GM21825 (cell line): ENCODE measurements around the gene ITGA11.

Experiments
- ATAC-seq: cut with Tn5 transposase; IDR thresholded peaks from one replicate; pipeline ENCODE4 v1.9.1; 2021; ENCODE audit warnings: mild to moderate bottlenecking, moderate library complexity; ENCODE audit not compliant: unreplicated experiment

The ITGA11 gene

GRCh38 chr15:68449389-68449788 is 17.4 kb upstream of the ITGA11 start:
- no peak for ATAC-seq

- ATAC-seq: no peak
Observed at GRCh38 chr15:68447976-68448755, 16.2 kb upstream of the ITGA11 start.

DNA sequence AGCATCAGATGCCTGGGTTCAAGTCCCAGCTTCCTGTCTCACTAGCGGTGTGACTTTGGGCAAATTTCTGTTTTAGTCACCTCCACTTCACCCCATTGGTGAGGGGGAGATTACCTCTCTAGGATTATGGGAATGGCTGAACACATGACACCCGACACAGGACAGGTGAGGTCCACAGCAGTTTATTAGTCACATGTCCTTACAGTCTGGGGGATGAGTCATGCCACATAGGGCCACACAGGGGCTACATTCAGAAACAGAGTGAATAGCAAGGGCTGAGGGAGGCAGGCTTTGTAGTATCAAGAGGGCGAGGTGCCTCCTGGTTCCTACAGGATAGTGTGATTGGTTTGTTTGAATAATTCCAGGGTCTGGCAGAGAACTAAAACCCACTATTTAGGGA is 15.2 kb upstream of the ITGA11 start:
- no peak for ATAC-seq

GRCh38 chr15:68445351-68445750 is 13.4 kb upstream of the ITGA11 start:
- ATAC-seq: no peak

DNA sequence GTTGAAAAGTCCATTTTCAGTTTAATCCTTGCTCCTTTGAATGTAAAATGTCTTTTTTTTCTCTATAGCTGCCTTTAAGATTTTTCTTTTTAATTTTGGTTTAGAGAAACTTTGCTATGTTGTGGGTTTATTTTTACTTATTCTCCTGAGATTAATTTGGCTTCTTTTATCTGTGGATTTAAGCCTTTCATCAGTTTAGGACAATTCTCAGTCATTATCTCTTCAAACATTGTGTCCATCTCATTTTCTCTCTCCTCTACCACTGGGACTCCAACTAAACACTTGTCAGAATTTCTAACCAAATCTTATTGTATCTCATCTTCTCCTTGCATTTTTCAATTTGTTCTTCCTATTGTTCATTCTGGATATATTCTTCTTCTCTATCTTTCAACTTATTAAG is 12.4 kb upstream of the ITGA11 start:
- ATAC-seq: no peak

- ATAC-seq: no peak
Observed at GRCh38 chr15:68442903-68443302, 10.9 kb upstream of the ITGA11 start.

GRCh38 chr15:68442041-68442440 is 10.1 kb upstream of the ITGA11 start:
- no peak for ATAC-seq

GRCh38 chr15:68441045-68441743 is 9.2 kb upstream of the ITGA11 start:
- no peak for ATAC-seq

GRCh38 chr15:68440136-68440535 is 8.2 kb upstream of the ITGA11 start:
- no peak for ATAC-seq

DNA sequence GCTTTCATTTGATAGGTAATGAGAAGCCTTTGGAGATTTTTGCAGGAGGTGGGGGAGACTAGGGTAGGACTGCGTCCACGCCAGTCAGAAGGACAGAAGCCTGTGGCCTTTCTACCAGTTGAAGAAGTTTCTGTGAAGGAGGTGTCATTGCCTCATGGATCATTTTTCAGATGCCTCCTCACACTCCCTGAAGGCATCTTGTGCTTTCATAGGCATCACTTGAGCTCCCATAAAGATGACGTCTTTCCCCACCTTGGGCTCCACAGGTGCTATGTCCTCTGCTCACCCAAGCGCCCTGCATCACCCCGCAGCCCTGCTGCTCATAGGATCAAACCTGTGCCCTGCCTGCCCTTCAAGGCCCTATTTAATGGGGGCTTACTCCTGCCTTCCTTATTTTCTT is 7.5 kb upstream of the ITGA11 start:
- ATAC-seq: no peak

- ATAC-seq: no peak
Observed at GRCh38 chr15:68436680-68437079, 4.7 kb upstream of the ITGA11 start.

DNA sequence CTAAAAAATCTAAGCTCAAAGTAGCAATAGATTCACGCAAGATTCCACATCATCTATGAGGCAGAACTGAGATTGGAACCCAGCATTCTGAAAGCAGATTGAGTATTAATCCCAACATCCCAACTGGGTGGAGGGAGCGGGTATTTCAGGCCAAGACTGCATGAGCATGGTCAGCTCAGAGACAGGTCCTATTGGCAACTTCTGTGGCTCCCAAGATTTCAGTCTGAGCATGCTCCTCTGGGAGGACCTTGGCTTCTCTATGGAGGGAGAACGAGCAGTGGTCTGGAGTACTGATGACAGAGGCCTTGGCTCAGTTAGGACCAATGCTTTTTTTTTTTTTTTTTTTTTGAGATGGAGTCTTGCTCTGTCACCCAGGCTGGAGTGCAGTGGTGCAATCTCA is 4.0 kb upstream of the ITGA11 start:
- no peak for ATAC-seq

DNA sequence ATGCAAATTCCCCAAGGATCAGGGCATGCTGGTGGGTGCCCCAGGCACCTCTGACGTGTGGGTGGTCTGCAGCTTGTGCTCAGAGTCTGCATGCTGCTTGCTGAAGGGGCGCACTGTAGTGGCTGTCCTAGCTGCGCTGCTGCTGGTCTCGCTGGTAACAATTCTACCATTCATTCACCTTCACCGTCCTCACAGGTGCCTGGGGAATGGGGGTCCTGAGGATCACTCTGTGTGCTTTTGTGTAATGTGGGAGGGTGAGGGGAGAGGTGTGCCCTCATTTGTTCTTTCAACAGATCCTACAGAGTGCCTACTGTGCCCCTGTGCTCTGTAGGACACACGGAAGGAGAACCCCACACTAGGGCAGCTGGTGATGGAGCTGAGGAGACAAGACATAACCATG is 2.1 kb upstream of the ITGA11 start:
- no peak for ATAC-seq

GRCh38 chr15:68433551-68433950 is 1.6 kb upstream of the ITGA11 start:
- ATAC-seq: no peak

DNA sequence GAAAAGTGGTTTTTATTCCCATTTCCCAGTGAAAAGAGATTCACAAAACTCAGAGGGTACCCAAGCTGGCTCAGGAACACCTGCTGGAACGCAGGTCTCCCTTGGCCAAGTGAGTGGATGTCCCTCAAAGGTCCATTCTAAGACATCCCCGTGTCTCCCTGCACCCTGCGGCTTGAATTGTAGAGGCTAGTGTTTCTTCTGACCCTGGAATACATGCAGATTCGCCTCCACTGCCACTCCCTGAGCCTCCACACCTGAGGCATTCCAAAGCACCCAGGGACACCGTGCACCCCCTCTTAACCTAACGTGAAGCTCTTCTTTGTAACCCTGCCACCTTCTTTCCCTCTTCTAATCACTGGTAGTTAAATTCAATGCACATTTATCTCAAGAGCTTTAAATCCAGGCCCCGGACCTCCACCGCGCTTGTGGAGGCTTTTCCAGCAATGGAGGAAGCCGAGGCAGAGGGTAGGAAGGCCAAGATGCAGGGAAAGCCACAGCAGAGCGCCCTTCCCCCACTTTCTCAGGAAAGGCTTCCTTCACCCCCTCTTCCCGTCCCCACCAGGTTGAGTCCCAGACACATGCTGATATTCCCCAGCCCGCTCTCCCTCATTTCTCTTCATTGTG is 590 bp upstream of the ITGA11 start:
- no peak for ATAC-seq

- no peak for ATAC-seq
Observed at GRCh38 chr15:68431037-68431791, 749 bp downstream of the ITGA11 start.

- no peak for ATAC-seq
Observed at GRCh38 chr15:68430471-68431036, 1.4 kb downstream of the ITGA11 start.

GRCh38 chr15:68429691-68430470 is 2.1 kb downstream of the ITGA11 start:
- no peak for ATAC-seq

DNA sequence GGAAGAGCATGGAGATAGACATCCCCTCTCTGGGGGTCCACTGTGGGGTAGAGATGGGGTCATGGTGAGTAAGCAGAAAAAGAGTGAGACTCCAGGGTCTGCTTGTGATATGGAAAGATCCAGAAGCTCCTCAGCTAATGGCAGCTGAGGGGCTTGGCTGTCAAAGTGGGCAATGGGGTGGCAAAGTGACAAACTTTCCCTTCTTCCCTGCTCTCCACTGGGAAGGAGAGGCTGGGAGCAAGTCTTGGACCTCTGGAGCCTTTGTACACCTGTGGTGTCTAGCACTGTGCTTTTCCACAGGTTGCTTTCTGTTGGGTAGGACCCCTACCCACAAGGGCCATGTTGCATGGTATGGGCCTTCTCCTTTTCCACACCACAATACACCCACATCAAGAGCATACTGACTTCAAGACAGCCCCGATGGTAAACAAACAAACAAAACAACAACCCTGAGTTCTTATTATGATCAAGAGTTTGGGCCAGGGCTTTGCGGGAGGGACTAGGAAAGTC is 3.5 kb downstream of the ITGA11 start:
- no peak for ATAC-seq

GRCh38 chr15:68427963-68428362 is 4.0 kb downstream of the ITGA11 start:
- ATAC-seq: no peak
